GM21723 (cell line): Measurements from ENCODE around the gene FRMPD3.
A peak's percentile ranks its signal among the peaks of the same experiment; 100 is the strongest.
"Not testable (repeated sequence)": the region's sequence is repeated elsewhere in the genome, so short reads cannot be mapped to it uniquely, and the experiment has no call there.

Source experiments
- ATAC-seq: cut with Tn5 transposase; IDR thresholded peaks from one replicate; pipeline ENCODE4 v1.9.1; 2021; ENCODE audit warnings: mild to moderate bottlenecking, moderate library complexity; ENCODE audit not compliant: unreplicated experiment

FRMPD3 gene

GRCh38 chrX:107448998-107449835, at the start of gene FRMPD3:
TSS of gene FRMPD3 (plus strand) at chrX:107449652. CDS start at chrX:107526589, 76,937 bp downstream.
- no peak for ATAC-seq

- no peak for ATAC-seq
Measured at GRCh38 chrX:107420571-107420970, 28.9 kb upstream of the FRMPD3 start.

- ATAC-seq: no peak
Measured at GRCh38 chrX:107421337-107421861, 28.1 kb upstream of the FRMPD3 start.

GRCh38 chrX:107429090-107429489, 20.4 kb upstream of the FRMPD3 start:
- no peak for ATAC-seq

GRCh38 chrX:107440187-107440586, 9.3 kb upstream of the FRMPD3 start:
- no peak for ATAC-seq

GRCh38 chrX:107440692-107441091, 8.8 kb upstream of the FRMPD3 start:
- no peak for ATAC-seq

GRCh38 chrX:107442914-107443527, 6.4 kb upstream of the FRMPD3 start:
- ATAC-seq: no peak

- no peak for ATAC-seq
Measured at GRCh38 chrX:107445146-107445545, 4.3 kb upstream of the FRMPD3 start.

- ATAC-seq: no peak
Measured at GRCh38 chrX:107445631-107446030, 3.8 kb upstream of the FRMPD3 start.

GRCh38 chrX:107447642-107448041, 1.8 kb upstream of the FRMPD3 start:
- ATAC-seq: no peak

GRCh38 chrX:107448625-107448997, 841 bp upstream of the FRMPD3 start:
- ATAC-seq: no peak

- ATAC-seq: no peak
Measured at GRCh38 chrX:107450823-107451509, 1.5 kb downstream of the FRMPD3 start.

- ATAC-seq: no peak
Measured at GRCh38 chrX:107451731-107452130, 2.3 kb downstream of the FRMPD3 start.

- no peak for ATAC-seq
Measured at GRCh38 chrX:107452581-107452980, 3.1 kb downstream of the FRMPD3 start.

- peak; percentile 80 for ATAC-seq
Measured at GRCh38 chrX:107454302-107454701, 4.8 kb downstream of the FRMPD3 start.

GRCh38 chrX:107457289-107457688, 7.8 kb downstream of the FRMPD3 start:
- ATAC-seq: no peak

- ATAC-seq: peak; percentile 91
Measured at GRCh38 chrX:107465932-107466620, 16.6 kb downstream of the FRMPD3 start.

- ATAC-seq: no peak
Measured at GRCh38 chrX:107467271-107467670, 17.8 kb downstream of the FRMPD3 start.

GRCh38 chrX:107470198-107470597, 20.7 kb downstream of the FRMPD3 start:
- ATAC-seq: no peak

- ATAC-seq: no peak
Measured at GRCh38 chrX:107470971-107471370, 21.5 kb downstream of the FRMPD3 start.

- not testable (repeated sequence) for ATAC-seq
Measured at GRCh38 chrX:107471420-107471819, 22.0 kb downstream of the FRMPD3 start.
